ENCODE measurements around the gene NR2F6.

The NR2F6 gene

DNA sequence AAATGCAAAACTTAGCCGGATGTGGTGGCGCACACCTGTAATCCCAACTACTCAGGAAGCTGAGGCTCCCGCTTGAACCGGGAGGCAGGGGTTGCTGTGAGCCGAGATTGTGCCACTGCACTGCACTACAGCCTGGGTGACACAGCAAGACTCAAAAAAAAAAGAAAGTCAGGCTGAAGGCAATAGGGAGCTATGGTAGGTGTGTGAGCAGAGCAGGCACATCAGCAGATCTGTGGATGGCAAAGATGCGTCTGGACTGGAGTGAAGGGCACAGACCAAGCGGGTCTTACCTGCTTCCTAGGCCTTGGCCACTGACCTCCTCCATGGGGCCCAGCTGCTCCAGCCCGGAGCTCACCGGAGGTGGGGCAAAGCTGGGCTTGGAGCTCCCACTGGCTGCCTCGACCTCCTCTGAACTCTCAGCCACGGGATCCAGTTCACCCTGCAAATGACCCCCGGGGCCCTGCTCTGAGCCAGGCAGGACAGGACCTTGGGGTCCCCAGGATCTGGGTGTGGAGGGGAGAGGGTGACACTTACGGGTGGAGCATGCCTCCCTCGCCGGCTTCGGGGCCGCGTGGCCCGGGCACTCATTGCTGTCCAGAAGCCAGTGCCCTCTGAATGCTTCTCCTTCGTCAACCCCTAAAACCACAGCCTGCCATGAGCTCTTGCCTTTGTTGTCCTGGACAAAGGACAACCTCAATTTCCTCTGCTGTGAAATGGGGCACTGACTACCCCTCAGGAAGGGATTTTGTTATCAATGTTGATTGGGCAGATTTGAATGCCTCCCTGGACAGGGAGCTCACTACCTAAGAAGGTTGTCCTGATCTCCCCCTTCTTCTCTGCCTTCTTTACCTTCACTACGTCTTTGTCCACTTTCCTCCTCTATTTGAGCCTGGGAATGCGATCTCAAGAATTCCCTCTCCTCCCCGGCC, 18.3 kb upstream of the NR2F6 start:
- DNase-seq: no peak

DNA sequence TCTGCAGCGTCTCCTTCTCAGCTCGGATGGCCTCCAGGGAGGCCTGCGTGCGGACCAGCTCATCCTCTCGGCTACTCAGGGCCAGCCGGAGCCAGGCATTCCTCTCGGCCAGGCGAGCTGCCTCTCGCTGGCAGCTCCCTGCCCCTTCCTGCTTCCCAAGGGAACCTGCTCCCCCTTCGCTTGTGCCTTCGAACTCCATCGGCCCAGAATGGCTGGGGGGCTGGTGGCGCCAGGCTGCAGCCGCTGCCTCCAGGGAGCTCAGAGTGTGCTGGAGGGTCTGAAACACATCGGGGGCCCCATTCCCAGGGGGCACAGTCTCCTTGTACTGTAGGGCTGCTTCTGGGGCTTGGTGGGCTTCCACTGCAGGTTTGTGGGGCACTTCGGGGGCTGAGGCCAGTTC, 16.8 kb upstream of the NR2F6 start:
- no peak for DNase-seq

DNA sequence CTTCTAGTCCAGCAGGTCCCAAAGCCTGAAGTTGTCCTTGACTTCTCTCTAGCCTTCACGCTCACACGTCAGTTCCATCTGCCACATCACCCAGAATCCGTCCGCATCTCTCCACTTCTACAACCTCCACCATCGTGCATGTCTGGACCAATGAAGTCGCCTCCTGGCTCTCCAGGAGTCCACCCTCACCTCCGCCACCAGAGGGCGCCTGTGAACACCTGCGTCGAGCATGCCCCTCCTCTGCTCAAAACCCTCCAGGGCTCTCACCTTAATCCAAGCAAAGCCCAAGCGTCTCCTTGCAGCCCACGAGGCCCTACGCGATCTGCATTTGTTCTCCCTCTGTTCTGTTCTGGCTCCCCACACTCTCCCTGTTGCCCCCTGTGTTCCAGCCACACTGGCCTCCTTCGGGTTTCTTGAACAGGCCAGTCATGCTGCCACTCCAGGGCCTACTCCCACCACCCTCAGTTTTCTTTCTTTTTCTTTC, 15.2 kb upstream of the NR2F6 start:
- DNase-seq: peak; percentile 87 to 91

DNA sequence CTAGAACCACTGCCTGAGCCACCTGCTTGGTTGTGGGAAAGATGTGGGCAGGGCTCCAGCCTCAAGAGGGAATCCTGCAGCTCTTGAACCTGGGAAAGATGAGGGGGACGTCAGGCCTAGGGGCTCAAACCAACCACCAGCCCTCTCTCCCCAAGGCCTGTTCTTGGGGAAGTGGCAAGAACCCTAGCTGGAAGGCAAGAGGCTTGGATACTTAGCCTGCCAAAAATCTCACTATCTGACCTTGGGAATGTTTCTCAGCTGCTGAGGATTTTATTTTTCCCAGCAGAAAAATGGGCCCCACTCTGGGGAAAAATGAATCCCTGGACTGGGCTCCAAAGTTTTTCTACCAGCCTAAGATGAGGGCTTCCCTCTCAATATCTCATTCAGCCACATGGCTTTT, 14.2 kb upstream of the NR2F6 start:
- no peak for DNase-seq

DNA sequence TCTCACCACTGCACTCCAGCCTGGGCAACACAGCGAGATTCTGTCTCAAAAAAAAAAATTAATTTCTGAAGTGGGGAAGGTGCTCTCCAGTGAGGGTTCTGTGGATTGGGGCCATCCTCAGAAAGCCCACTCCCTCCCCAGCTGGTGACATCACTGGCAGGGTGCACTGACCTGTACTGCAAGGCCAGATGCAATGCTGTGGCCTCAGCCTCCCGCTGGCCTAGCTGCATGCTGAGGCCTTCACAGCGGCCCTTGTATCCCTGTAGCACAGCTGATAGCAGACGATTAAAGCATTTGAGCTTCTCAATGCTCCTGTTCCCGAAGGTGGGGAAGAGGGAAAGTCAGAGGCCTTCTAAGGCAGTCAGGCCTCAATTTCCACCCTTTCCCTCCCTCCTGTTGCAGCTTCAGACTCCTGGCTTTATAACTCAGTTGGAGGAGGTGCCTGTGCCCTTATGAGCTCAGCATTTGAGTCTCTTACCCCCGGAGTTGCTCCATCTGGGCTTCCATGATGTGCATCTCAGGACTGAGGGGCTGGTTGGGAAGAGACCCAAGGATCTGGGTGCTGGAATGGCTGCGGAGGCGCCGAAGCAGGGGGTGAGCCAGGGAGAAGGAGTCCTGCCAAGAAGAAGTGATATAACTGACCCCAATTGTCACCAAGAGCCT, 13.5 kb upstream of the NR2F6 start:
- DNase-seq: no peak

DNA sequence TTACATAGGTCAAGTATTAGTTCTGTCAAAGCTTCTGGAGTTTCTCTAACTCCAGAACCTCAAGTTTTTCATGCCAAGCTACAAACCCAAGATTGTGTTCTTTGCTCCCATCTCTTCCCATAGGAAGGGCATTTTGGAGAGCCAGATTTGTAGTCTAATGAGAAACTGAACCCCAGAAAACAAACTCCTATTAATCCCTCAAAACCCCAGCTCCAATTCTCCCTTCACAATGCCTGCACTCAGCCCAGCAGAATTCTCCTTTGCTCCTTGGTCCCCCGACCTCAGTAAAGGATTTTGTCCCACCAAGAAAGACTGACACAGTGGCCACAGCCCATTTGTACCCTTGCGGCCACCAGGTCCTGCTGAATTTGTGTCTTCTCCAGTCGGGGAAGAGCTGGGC, 10.4 kb upstream of the NR2F6 start:
- DNase-seq: no peak

DNA sequence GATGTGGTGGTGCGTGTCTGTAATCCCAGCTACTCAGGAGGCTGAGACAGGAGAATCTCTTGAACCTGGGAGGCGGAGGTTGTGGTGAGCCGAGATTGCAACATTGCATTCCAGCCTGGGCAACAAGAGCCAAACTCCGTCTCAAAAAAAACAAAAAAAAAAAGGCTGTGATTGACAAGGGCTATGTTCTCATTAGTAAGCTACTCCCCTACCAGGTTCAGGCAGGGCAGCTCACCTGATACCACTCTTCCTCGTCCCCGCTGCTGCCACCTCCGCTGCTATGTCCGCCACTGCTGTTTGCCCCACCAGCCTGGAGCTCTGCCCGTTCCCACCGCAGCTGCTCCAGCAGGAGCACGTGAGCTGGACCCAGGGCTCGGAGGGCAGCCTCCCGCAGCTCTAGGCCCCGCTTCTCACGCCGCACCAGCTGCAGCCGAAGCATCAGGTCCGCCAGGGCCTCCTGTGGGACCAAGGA, 9.5 kb upstream of the NR2F6 start:
- no peak for DNase-seq

DNA sequence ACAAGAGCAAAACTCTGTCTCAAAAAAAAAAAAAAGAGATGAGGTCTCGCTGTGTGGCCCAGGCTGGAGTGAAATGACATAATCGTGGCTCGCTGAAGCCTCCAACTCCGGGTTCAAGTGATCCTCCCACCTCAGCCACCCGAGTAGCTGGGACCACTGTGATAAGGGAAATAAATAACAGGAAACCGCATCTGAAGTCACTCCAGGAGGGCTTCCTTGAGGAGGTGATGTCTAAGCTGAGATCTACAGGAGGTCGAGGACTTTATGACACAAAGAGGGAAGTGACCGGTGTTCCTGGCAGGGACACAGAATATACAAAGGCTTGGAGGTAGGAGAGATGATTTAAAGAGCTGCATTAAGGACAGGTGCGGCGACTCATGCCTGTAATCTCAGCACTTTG, 8.9 kb upstream of the NR2F6 start:
- no peak for DNase-seq

DNA sequence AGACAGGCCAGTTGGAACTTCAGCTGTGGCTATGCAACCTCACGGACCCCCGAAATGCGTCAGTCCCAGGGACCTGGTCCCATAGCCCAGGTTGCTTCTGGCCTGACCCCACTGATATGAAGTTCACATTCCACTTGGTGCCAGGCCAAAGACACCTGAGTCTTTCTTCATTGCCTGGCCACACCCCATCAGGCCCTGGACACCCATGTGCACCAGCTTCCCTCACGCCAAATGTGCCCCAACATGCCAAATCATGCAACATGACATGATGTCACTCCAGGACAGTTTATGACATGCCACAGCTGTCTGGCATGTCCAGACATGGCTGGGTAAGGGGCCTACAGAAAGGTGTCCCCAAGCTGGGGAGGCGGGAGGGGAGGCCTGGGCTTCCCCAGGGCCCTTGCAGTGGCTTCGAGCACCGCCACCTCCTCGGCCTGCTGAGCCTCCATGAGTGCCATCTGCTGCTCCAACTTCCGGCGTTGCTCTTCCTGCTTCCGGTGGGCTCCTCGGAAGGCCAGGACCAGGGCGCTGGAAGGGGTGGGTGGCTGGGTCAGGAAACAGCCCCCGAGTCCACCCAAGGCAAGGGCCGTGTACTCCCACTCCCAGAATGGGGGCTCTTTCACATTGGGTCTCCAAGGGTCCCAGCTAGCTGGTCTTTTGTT, 4.3 kb upstream of the NR2F6 start:
- DNase-seq: no peak

DNA sequence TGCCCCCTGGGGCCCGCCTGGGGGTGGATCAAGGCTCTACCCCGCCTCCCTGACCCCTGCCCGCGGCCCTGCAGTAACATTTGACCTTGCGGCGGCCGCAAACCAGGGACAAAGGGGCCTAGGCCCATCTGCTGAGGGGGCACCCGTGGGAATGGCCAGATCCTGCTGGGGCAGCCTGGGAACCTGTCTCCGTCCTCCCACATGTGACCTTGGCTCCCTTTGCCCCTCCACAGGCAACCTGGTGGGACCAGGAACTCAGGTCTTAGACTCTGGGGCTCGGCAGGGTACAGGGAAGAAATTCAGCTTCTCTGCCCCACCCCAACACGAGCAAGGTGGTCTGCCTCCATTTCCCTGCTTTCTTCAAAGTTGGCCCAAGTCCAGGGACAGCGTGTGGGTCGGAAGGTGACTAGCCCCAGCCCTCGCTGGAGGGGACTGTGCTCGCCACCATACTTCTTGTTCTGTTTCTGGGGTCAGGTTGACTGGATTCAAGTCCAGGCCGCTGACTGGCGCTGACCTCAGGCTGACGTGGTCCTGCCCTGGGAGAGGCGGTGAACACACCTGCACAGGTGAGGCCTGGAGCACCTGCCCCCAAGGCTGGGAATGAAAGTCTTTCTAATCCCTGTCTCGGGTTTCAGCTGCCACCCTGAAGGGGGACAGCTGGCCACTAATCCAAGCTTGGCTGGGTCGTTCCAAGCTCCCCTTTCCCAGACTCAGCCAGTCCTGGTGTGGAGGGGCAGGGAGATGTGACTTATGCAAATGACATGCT, 2.5 kb upstream of the NR2F6 start:
- no peak for DNase-seq

DNA sequence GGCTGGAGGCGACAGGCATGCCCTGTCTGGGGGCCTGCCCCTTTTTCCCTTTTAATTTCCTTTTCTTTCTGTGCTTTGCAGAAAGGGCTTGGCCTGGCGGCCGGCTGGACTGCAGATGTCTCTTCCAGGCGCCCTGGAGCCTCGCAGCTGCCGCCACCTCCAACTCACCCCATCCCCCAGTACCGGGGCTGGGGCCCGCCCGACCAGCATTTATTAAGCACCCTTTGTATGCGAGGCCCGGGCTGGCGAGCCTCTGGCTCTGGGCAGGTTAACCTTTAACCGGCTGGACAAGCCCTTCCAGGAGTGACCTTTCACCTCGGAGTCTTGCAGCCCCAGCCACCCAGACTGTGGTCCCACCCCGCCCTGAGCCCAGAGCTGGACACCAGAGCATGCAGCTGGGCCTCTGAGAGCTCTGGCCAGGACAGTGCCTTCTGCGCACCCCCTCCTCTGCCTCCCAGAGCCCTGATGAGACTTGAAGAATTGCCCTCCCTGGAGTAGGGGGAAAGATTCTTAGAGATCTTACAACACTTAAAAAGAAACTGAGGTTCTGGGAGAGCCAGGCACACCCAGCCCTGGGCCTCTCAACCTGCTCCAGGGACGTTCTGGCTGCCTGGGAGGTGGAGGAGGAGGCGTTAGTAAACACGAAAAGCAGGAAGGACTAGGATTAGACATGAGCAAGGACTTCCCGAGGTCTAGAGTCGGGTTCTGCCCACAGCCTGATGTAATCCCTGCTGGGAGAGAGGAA, 1.1 kb upstream of the NR2F6 start:
- no peak for DNase-seq

DNA sequence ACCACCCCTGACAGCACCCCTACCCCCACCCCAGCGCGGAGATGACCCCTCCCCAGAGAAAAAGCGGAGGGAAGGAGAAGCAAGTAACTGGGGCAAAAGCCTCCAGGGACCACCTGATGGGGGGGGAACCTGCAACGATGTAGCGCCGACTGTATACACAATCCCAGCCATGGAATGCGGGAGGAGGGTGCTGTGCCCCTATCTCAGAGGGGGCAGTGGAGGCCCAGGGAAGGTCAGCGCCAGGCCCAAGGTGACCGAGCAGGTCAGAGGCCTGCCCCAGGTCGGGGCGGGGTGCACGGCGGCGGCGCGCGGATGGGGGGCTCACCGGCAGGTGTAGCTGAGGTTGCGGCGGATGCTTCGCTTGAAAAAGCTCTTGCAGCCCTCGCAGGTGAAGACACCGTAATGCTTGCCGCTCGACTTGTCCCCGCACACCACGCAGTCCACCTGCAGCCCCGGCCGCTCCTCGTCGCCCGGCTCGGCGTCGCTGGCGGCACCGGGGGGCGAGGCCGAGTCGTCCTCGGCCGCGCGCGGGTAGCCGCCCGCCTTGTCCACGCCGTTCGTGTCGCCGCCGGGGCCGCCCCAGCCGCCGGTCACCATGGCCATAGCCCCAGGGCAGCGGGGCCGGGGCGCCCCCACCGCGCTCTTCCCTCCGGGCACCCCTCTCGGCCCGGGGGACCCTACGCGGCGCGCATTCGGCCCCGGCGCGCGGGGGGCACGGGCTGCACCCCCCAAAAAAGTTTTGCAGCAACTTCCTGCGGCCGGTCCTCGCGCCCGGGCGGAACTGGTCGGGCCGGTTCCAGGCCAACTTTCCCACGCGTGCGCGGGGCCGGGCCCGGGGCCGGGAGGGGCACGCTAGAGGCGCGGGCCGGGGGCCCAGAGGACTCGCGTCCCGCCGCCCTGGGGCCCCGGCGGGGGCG, 843 bp downstream of the NR2F6 start:
- DNase-seq: no peak

DNA sequence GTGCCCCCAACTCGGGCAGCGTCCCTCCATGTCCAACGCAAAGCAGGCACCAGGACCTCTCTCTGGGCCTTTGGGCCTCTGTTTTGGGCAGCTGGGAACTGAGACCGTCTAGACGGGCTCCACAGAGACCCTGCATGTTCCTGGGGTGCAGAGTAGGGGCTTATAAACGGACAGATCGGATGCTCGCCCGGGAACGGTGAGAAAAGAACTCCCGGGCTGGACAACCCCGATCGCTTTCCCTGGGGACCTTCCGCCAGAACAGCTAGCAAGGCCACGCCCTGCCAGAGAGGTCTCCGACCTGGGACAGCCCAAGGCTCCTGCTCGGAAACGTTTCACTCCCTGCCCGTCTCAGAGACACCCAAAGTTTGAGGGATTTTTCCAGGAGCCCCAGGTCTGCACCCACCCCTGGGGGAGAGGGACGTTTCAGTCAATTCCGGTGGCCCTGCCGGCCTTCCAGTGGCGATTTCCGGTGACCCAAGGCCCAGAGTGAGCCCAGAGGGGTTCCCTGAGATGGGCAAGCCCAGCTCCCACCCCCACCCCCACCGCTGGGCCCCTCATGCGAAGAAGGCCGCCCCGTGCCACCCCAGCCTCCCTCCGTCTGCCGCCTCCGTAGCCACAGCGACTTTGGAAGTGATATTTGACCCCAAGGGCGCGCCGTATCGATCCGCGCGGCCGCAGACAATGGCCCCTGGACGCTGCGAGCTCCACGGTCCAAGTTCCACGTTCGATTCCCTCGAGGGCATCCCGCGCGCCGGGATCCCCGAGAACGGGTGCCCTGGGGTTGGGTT, 1.7 kb downstream of the NR2F6 start:
- no peak for DNase-seq

DNA sequence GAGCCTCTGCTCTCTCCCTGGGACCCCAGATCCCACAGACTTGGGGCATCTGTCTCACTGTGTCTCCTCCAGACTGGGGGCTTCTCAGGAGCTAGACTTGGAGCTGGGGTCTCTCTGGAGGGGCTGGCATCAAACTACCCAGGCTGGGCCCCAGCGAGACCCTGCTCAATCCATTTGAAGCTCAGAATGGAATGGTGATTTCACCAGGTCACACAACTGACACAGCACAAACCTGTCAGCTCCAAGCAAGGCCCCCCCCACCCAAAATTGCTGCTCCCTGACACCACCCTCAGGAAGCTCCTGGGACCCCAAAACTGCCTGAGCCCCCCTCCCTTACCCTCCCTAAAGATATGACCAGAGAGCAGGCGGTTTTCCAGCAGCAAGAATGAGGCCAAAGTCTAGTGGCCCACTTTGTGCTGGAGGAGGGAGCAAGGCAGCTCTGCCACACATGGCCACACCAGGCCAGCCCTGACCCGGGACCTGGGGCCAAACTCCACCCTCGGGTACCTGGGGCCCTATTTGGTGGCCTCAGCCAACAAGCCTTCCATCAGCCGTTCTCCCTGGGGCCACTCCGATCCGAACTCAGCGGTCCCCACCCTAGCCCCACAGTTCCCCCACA, 2.4 kb downstream of the NR2F6 start:
- no peak for DNase-seq

DNA sequence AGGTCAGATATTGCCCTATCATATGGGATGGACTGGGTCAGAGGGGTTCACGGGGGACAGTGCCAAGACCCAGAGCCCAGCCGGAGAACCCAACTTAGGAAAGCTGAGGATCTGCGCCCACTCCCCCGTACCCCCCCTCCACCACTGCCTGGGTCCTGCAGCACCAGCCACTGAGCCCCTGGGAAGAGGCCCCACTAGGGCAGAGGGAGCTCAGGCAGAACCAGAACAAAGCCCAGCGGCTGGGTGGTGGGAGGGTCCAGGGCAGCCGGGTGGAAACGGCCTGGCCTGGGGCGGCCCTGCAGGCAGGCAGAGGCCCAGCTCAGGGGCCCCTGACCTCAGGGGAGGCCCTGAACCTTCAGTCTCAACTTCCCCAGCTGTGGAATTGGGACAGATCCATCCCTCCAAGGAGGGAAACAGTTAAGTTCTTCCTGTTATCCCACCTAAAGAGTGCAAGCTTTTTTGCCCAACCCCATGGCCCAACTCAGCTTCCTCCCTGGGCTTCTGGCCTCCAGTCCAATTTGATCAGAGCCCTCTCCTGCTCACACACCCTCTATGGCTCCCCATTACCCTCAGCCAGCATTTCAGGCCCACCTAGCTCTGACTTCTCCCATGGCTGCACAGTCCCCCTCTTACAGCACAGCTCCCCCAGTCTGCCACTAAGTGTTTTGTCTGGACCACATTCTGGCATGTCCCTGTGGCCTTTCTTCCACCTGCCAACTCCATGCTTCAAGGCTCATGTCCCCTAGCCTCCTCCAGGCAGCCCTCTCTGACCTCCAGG, 3.1 kb downstream of the NR2F6 start:
- no peak for DNase-seq

DNA sequence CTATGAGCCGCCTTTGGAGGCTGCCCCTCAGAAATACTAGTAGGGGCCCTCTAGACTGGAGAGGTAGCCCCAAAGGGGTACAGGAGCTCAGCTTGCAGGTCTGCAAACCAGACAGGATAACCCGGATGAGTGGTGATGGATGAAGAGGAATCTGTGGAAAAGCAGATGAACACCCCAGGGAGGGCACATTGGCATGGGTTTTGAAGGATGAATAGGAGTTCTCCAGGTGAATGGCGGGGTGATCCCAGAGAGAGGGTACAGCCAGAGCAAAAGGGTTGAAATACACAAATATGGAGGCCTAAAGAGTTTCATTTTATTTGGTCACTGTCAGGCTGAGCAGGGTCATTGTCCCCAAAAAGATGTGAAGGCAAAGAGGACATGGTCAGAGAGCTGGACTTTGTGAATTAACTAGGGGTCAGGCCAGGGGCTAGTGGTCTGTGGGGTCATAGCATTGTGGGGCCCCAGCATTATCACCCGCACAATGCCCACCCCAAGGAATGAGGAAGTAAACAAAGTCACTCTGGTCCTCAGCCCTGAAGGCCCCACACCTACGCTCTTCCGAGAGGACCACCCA, 4.8 kb downstream of the NR2F6 start:
- no peak for DNase-seq

DNA sequence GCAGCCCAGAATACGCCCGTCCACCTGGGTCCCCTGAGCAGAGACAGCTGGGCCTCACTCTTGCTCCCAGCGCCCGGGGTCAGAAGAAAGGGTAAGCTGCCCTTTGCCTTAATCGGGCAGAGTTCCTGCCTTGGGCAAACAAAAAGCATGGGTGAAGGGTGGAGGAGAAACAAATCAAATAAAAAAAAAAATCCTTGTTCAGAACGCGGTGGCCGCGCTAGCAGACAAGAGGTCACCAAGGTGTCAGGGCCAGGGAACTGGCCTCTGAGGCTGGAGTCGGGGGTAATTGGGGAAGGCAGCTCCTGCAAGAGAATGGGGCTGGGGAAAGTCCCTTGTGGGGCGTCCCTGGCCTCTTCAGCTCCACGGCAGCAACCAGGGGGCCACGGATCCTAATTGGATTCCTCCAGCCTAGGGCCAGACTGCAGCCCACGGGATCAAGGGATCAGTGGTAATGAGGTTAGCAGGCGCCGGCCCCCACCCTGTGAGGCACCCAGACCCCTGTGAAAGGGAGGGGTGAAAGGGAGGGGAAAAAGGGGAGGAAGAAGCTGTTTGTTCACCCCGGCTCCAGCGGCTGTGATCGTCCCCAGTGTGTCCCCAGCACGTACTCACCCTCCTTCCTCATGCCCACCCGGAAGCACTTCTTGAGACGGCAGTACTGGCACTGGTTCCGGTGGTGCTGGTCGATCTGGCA, 5.5 kb downstream of the NR2F6 start:
- DNase-seq: no peak
